ENCODE data around the gene C16orf92. TPM values are rescaled to one million over a fixed set of nuclear protein-coding genes. Genes with fewer than 3 reads are reported as not detected.

C16orf92 gene
- total and polyA plus RNA-seq, 2 of the 13 experiments (the other 11 are each of a cell fraction or from before 2014, with no cell fraction given): not detected

DNA sequence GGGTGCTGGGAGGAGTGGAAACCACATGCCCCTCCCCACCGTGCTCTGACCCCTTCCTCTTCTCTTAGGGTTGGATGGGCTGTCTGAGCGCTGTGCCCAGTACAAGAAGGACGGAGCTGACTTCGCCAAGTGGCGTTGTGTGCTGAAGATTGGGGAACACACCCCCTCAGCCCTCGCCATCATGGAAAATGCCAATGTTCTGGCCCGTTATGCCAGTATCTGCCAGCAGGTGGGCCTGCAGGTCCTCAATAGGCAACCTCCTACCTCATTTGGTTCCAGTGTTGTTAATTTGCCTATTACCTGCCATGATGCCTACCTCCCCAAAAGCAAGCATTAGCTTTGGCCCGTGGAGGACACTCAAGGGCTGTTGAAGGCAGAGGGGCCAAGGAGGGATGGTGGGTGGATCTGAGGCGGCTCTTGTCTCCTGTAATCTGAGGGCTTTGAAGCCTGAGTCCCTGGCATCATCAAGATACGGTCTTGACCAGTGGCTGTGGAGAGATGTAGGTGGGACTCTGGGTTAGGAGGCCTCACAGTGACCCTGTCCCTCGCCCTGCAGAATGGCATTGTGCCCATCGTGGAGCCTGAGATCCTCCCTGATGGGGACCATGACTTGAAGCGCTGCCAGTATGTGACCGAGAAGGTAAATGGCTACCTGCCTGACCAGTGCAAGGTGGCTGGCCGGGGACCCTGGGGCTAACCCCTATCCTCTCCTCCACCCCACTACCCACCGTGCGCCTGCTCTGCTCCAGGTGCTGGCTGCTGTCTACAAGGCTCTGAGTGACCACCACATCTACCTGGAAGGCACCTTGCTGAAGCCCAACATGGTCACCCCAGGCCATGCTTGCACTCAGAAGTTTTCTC lies 46.0 kb downstream of the C16orf92 start (continued):
- TF ChIP-seq, protein P1, sequence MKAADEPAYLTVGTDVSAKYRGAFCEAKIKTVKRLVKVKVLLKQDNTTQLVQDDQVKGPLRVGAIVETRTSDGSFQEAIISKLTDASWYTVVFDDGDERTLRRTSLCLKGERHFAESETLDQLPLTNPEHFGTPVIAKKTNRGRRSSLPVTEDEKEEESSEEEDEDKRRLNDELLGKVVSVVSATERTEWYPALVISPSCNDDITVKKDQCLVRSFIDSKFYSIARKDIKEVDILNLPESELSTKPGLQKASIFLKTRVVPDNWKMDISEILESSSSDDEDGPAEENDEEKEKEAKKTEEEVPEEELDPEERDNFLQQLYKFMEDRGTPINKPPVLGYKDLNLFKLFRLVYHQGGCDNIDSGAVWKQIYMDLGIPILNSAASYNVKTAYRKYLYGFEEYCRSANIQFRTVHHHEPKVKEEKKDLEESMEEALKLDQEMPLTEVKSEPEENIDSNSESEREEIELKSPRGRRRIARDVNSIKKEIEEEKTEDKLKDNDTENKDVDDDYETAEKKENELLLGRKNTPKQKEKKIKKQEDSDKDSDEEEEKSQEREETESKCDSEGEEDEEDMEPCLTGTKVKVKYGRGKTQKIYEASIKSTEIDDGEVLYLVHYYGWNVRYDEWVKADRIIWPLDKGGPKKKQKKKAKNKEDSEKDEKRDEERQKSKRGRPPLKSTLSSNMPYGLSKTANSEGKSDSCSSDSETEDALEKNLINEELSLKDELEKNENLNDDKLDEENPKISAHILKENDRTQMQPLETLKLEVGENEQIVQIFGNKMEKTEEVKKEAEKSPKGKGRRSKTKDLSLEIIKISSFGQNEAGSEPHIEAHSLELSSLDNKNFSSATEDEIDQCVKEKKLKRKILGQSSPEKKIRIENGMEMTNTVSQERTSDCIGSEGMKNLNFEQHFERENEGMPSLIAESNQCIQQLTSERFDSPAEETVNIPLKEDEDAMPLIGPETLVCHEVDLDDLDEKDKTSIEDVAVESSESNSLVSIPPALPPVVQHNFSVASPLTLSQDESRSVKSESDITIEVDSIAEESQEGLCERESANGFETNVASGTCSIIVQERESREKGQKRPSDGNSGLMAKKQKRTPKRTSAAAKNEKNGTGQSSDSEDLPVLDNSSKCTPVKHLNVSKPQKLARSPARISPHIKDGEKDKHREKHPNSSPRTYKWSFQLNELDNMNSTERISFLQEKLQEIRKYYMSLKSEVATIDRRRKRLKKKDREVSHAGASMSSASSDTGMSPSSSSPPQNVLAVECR (CRISPR knock-in tag; IDR thresholded peaks at IDR 0.05; ENCODE audit: borderline replicate concordance): peak; percentile 28; the same call in 1 of the 2 replicates
- TF ChIP-seq ZNF296 (CRISPR knock-in tag; conservative IDR thresholded peaks at IDR 0.05): no peak
- TF ChIP-seq, protein P2, sequence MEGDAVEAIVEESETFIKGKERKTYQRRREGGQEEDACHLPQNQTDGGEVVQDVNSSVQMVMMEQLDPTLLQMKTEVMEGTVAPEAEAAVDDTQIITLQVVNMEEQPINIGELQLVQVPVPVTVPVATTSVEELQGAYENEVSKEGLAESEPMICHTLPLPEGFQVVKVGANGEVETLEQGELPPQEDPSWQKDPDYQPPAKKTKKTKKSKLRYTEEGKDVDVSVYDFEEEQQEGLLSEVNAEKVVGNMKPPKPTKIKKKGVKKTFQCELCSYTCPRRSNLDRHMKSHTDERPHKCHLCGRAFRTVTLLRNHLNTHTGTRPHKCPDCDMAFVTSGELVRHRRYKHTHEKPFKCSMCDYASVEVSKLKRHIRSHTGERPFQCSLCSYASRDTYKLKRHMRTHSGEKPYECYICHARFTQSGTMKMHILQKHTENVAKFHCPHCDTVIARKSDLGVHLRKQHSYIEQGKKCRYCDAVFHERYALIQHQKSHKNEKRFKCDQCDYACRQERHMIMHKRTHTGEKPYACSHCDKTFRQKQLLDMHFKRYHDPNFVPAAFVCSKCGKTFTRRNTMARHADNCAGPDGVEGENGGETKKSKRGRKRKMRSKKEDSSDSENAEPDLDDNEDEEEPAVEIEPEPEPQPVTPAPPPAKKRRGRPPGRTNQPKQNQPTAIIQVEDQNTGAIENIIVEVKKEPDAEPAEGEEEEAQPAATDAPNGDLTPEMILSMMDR (CRISPR knock-in tag; IDR thresholded peaks at IDR 0.05): peak; percentile 75
- TF ChIP-seq SPEN (CRISPR knock-in tag; IDR thresholded peaks at IDR 0.05; ENCODE audit: low read depth): no peak
- no peak for TF ChIP-seq RAD51 (IDR thresholded peaks at IDR 0.05; ENCODE audit: borderline replicate concordance)
- peak; percentile 43 for TF ChIP-seq SAP130 (CRISPR knock-in tag; IDR thresholded peaks at IDR 0.05; ENCODE audit: low read depth)
- TF ChIP-seq HDAC2 (CRISPR knock-in tag; IDR thresholded peaks at IDR 0.05): peak; percentile 18; the same call in 1 of the 2 replicates
- TF ChIP-seq, protein P3, sequence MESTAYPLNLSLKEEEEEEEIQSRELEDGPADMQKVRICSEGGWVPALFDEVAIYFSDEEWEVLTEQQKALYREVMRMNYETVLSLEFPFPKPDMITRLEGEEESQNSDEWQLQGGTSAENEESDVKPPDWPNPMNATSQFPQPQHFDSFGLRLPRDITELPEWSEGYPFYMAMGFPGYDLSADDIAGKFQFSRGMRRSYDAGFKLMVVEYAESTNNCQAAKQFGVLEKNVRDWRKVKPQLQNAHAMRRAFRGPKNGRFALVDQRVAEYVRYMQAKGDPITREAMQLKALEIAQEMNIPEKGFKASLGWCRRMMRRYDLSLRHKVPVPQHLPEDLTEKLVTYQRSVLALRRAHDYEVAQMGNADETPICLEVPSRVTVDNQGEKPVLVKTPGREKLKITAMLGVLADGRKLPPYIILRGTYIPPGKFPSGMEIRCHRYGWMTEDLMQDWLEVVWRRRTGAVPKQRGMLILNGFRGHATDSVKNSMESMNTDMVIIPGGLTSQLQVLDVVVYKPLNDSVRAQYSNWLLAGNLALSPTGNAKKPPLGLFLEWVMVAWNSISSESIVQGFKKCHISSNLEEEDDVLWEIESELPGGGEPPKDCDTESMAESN (CRISPR knock-in tag; conservative IDR thresholded peaks at IDR 0.05): no peak
- 0 out of 2 replicates have a peak, but pooled peaks have one; percentile 29 for TF ChIP-seq ZNF468 (CRISPR knock-in tag; IDR thresholded peaks at IDR 0.05)
- TF ChIP-seq CEBPB (IDR thresholded peaks at IDR 0.05; ENCODE audit: borderline replicate concordance, low read depth, low read length): no peak
- peak; percentile 32; the same call in 1 of the 2 replicates for TF ChIP-seq KDM2A (CRISPR knock-in tag; IDR thresholded peaks at IDR 0.05; ENCODE audit: borderline replicate concordance, low read depth)
- TF ChIP-seq, protein P4, sequence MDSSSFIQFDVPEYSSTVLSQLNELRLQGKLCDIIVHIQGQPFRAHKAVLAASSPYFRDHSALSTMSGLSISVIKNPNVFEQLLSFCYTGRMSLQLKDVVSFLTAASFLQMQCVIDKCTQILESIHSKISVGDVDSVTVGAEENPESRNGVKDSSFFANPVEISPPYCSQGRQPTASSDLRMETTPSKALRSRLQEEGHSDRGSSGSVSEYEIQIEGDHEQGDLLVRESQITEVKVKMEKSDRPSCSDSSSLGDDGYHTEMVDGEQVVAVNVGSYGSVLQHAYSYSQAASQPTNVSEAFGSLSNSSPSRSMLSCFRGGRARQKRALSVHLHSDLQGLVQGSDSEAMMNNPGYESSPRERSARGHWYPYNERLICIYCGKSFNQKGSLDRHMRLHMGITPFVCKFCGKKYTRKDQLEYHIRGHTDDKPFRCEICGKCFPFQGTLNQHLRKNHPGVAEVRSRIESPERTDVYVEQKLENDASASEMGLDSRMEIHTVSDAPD (CRISPR knock-in tag; IDR thresholded peaks at IDR 0.05): no peak
- 0 out of 2 replicates have a peak, but pooled peaks have one; percentile 3 for TF ChIP-seq RXRA (CRISPR knock-in tag; IDR thresholded peaks at IDR 0.05)
- no peak for TF ChIP-seq MED13 (CRISPR knock-in tag; IDR thresholded peaks at IDR 0.05)
- no peak for TF ChIP-seq PLRG1 (conservative IDR thresholded peaks at IDR 0.05)
- TF ChIP-seq, protein P5, sequence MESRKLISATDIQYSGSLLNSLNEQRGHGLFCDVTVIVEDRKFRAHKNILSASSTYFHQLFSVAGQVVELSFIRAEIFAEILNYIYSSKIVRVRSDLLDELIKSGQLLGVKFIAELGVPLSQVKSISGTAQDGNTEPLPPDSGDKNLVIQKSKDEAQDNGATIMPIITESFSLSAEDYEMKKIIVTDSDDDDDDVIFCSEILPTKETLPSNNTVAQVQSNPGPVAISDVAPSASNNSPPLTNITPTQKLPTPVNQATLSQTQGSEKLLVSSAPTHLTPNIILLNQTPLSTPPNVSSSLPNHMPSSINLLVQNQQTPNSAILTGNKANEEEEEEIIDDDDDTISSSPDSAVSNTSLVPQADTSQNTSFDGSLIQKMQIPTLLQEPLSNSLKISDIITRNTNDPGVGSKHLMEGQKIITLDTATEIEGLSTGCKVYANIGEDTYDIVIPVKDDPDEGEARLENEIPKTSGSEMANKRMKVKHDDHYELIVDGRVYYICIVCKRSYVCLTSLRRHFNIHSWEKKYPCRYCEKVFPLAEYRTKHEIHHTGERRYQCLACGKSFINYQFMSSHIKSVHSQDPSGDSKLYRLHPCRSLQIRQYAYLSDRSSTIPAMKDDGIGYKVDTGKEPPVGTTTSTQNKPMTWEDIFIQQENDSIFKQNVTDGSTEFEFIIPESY (CRISPR knock-in tag; IDR thresholded peaks at IDR 0.05): peak; percentile 87
- no peak for TF ChIP-seq JUN (CRISPR knock-in tag; IDR thresholded peaks at IDR 0.05)
- TF ChIP-seq SALL1 (CRISPR knock-in tag; IDR thresholded peaks at IDR 0.05): peak; percentile 41
